HUES6 (cell line): ENCODE measurements around the gene METAP1D.

Experiments
- H3K27ac ChIP-seq: 2 replicates; pipeline ENCODE4 v1.7.0; 2013; ENCODE audit warnings: low read depth, mild to moderate bottlenecking, low read length, inconsistent platforms
- H3K27me3 ChIP-seq: 2 replicates; pipeline ENCODE4 v1.6.1; 2013; ENCODE audit warnings: low read length; ENCODE audit not compliant: control insufficient read depth, insufficient read depth
- H3K36me3 ChIP-seq: 2 replicates; pipeline ENCODE4 v1.6.1; 2013; ENCODE audit warnings: low read length; ENCODE audit not compliant: control insufficient read depth, insufficient read depth
- H3K4me1 ChIP-seq: 2 replicates; pipeline ENCODE4 v1.6.1; 2013; ENCODE audit warnings: low read length; ENCODE audit not compliant: control insufficient read depth, insufficient read depth
- H3K4me3 ChIP-seq: 2 replicates; pipeline ENCODE4 v1.5.1; 2013; ENCODE audit warnings: low read depth, low read length
- H3K9ac ChIP-seq: one replicate; pipeline ENCODE4 v1.6.1; 2013; ENCODE audit warnings: mild to moderate bottlenecking, low read length
- H3K9me3 ChIP-seq: 2 replicates; pipeline ENCODE4 v1.6.1; 2013; ENCODE audit warnings: low read depth, low read length; ENCODE audit not compliant: control insufficient read depth, insufficient read depth

The METAP1D gene

GRCh38 chr2:172021955-172022354 lies 22.2 kb downstream of the METAP1D start:
- Histone ChIP-seq H3K9ac (no peak overlapping the region), H3K27ac (no peak overlapping the region), H3K36me3 (no peaks in the 10 kb centered on the region)

GRCh38 chr2:172031536-172031935 lies 31.8 kb downstream of the METAP1D start:
- H3K27ac ChIP-seq, result no peak overlapping the region
- 0 out of 2 replicates have a peak, but pooled peaks cover 6% of the 10 kb centered on the region for H3K4me1 ChIP-seq
- H3K36me3 ChIP-seq, result no peaks in the 10 kb centered on the region
- H3K9me3 ChIP-seq, result no peaks in the 10 kb centered on the region
- H3K4me3 ChIP-seq, result no peak overlapping the region
- no peak overlapping the region for H3K9ac ChIP-seq
- H3K27me3 ChIP-seq, result no peaks in the 10 kb centered on the region

More at GRCh38 chr2:172021955-172022354, 22.2 kb downstream of the METAP1D start:
- no peaks in the 10 kb centered on the region for H3K9me3 ChIP-seq
- H3K4me3 ChIP-seq, result no peak overlapping the region
- no peaks in the 10 kb centered on the region for H3K27me3 ChIP-seq
- peaks cover 11% of the 10 kb centered on the region for H3K4me1 ChIP-seq

- Histone ChIP-seq H3K27me3 (no peaks in the 10 kb centered on the region), H3K9ac (no peak overlapping the region), H3K9me3 (no peaks in the 10 kb centered on the region), H3K36me3 (no peaks in the 10 kb centered on the region), H3K4me1 (no peaks in the 10 kb centered on the region), H3K4me3 (no peak overlapping the region), H3K27ac (no peak overlapping the region)
Observed at GRCh38 chr2:172038121-172038520, 38.4 kb downstream of the METAP1D start.

GRCh38 chr2:172038604-172039003 lies 38.9 kb downstream of the METAP1D start:
- H3K9me3 ChIP-seq, result no peaks in the 10 kb centered on the region
- H3K27me3 ChIP-seq, result no peaks in the 10 kb centered on the region
- H3K4me1 ChIP-seq, result no peaks in the 10 kb centered on the region
- no peak overlapping the region for H3K4me3 ChIP-seq
- H3K27ac ChIP-seq, result no peak overlapping the region
- no peaks in the 10 kb centered on the region for H3K36me3 ChIP-seq
- H3K9ac ChIP-seq, result no peak overlapping the region

- Histone ChIP-seq H3K36me3 (no peaks in the 10 kb centered on the region), H3K27me3 (no peaks in the 10 kb centered on the region), H3K9ac (no peak overlapping the region), H3K9me3 (no peaks in the 10 kb centered on the region), H3K4me1 (no peaks in the 10 kb centered on the region), H3K27ac (no peak overlapping the region), H3K4me3 (no peak overlapping the region)
Observed at GRCh38 chr2:172039011-172039704, 39.4 kb downstream of the METAP1D start.

GRCh38 chr2:172040311-172040710 lies 40.6 kb downstream of the METAP1D start:
- no peaks in the 10 kb centered on the region for H3K27me3 ChIP-seq
- no peaks in the 10 kb centered on the region for H3K9me3 ChIP-seq
- H3K27ac ChIP-seq, result no peak overlapping the region
- no peaks in the 10 kb centered on the region for H3K36me3 ChIP-seq
- H3K4me3 ChIP-seq, result no peak overlapping the region
- no peaks in the 10 kb centered on the region for H3K4me1 ChIP-seq
- no peak overlapping the region for H3K9ac ChIP-seq

GRCh38 chr2:172046080-172046678 lies 46.4 kb downstream of the METAP1D start:
- no peak overlapping the region for H3K27ac ChIP-seq
- no peak overlapping the region for H3K9ac ChIP-seq

GRCh38 chr2:172046866-172047565 lies 47.3 kb downstream of the METAP1D start:
- Histone ChIP-seq H3K9me3 (no peaks in the 10 kb centered on the region), H3K4me3 (no peak overlapping the region), H3K4me1 (no peaks in the 10 kb centered on the region; the same call in 1 of the 2 replicates), H3K36me3 (no peaks in the 10 kb centered on the region), H3K27ac (no peak overlapping the region), H3K27me3 (no peaks in the 10 kb centered on the region), H3K9ac (no peak overlapping the region)

More at GRCh38 chr2:172046080-172046678, 46.4 kb downstream of the METAP1D start:
- no peak overlapping the region for H3K4me3 ChIP-seq
- H3K36me3 ChIP-seq, result no peaks in the 10 kb centered on the region
- no peaks in the 10 kb centered on the region for H3K4me1 ChIP-seq
- no peaks in the 10 kb centered on the region for H3K9me3 ChIP-seq
- no peaks in the 10 kb centered on the region for H3K27me3 ChIP-seq

GRCh38 chr2:172047566-172048507 lies 48.1 kb downstream of the METAP1D start:
- Histone ChIP-seq H3K4me3 (no peak overlapping the region), H3K36me3 (no peaks in the 10 kb centered on the region), H3K9ac (no peak overlapping the region), H3K27me3 (no peaks in the 10 kb centered on the region), H3K9me3 (no peaks in the 10 kb centered on the region), H3K27ac (no peak overlapping the region), H3K4me1 (peaks cover 5% of the 10 kb centered on the region; the same call in 1 of the 2 replicates)
